Spinal cord (tissue), 10 donors: Measurements from ENCODE around the gene ADAM11. TPM values are rescaled to one million over a fixed set of nuclear protein-coding genes. Genes with fewer than 3 reads are reported as not detected.

Experiments
- DNase-seq, 6 donors: peaks; one replicate each; pipeline versions ENCODE4 v3.0.0 to v3.0.0-alpha.2; 2013 to 2015; ENCODE audit warnings: low spot score in 6 of 6, low read depth in 4 of 6
- H3K27ac ChIP-seq: one replicate; pipeline ENCODE4 v1.5.1; 2013; ENCODE audit warnings: low read depth, low read length, control low read depth
- H3K27me3 ChIP-seq: one replicate; pipeline ENCODE4 v1.6.1; 2013; ENCODE audit warnings: low read length; ENCODE audit not compliant: control insufficient read depth, insufficient read depth
- H3K36me3 ChIP-seq: one replicate; pipeline ENCODE4 v1.6.1; 2013; ENCODE audit warnings: low read length; ENCODE audit not compliant: control insufficient read depth, insufficient read depth
- H3K4me1 ChIP-seq: one replicate; pipeline ENCODE4 v1.6.1; 2013; ENCODE audit warnings: low read length; ENCODE audit not compliant: control insufficient read depth, insufficient read depth
- H3K4me3 ChIP-seq: one replicate; pipeline ENCODE4 v1.5.1; 2013; ENCODE audit warnings: low read depth, low read length, control low read depth
- H3K9me3 ChIP-seq: one replicate; pipeline ENCODE4 v1.6.1; 2013; ENCODE audit warnings: low read length; ENCODE audit not compliant: control insufficient read depth, insufficient read depth
- WGBS: methylation state at CpG from one replicate; pipeline ENCODE4 v1.1.5; 2013; ENCODE audit warnings: missing lambda C conversion rate; ENCODE audit not compliant: insufficient coverage; 5-methylcytosine and 5-hydroxymethylcytosine counted together
- polyA plus RNA-seq, 2 donors: library from polyadenylated mRNA; unstranded; fragments of 120-200 nt; gene quantifications; one replicate each; pipeline ENCODE4 v1.2.1, GENCODE V29; 2013; ENCODE audit not compliant: insufficient read length in 2 of 2
- small RNA-seq: library from RNA; depleted of rRNA; stranded (forward); fragments of <200 nt; gene quantifications from one replicate; pipeline ENCODE3, GENCODE V24; 2014; ENCODE audit warnings: low replicate concordance
- total RNA-seq, 2 donors: library from RNA; depleted of rRNA in 1 of 2; stranded (reverse); fragments of 120-200 nt in 1 of 2; fragments of >200 nt in 1 of 2; gene quantifications; one replicate each; pipeline versions ENCODE4 v1.2.3 to v1.2.4, GENCODE V29; 2013 to 2014
- donor health status: healthy.

ADAM11 gene
- total and polyA plus RNA-seq, 4 donors, result 9.1 to 26.7 (median 18.5) TPM

GRCh38 chr17:44827863-44828262, 69.1 kb downstream of the ADAM11 start:
- no peak overlapping the region for H3K27ac ChIP-seq
- peak overlapping the region; percentile 73 for H3K4me3 ChIP-seq
- no CpG with 5 or more reads among the region's 1 CpG for WGBS
- peaks cover 9% of the 10 kb centered on the region for H3K4me1 ChIP-seq
- no peaks in the 10 kb centered on the region for H3K36me3 ChIP-seq
- H3K27me3 ChIP-seq, result peaks cover 8% of the 10 kb centered on the region
- no peaks in the 10 kb centered on the region for H3K9me3 ChIP-seq
- DNase-seq, result no peak

DNA sequence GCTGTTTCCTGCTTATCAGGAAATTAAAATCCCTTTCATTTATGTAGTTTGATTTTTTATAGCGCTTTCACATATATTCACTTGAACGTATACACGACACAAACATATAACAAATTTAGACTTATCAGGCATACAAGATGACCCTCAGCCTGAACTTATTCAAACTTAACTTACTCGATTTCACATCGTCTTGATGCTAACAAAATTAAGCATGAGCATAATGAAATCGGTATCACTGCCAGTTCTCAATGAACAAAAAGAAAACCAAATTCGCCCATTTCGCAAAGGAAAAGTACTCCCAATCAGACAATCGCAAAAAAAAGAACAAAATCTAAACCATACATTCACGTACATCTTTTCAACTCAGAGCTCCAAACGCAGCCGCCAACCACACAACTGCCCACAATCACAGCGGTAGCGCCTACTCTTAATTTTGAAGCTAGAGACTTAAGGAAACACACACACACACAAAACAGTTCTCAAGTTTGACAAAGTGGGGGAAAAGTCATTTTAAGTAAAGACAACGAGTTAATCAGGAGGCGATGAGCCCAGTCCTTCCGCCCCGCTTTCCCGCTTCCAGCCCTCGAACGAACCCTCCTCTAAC, 70.2 kb downstream of the ADAM11 start:
- peak in 2 of 6 donors; percentile 12 to 31 for DNase-seq
- Histone ChIP-seq H3K9me3 (no peaks in the 10 kb centered on the region), H3K27me3 (peaks cover 8% of the 10 kb centered on the region), H3K4me3 (peak overlapping the region; percentile 73), H3K36me3 (no peaks in the 10 kb centered on the region), H3K4me1 (peaks cover 9% of the 10 kb centered on the region), H3K27ac (peak overlapping the region; percentile 69)
- WGBS, result 0% methylated on average over 20 of the region's 21 CpGs

DNA sequence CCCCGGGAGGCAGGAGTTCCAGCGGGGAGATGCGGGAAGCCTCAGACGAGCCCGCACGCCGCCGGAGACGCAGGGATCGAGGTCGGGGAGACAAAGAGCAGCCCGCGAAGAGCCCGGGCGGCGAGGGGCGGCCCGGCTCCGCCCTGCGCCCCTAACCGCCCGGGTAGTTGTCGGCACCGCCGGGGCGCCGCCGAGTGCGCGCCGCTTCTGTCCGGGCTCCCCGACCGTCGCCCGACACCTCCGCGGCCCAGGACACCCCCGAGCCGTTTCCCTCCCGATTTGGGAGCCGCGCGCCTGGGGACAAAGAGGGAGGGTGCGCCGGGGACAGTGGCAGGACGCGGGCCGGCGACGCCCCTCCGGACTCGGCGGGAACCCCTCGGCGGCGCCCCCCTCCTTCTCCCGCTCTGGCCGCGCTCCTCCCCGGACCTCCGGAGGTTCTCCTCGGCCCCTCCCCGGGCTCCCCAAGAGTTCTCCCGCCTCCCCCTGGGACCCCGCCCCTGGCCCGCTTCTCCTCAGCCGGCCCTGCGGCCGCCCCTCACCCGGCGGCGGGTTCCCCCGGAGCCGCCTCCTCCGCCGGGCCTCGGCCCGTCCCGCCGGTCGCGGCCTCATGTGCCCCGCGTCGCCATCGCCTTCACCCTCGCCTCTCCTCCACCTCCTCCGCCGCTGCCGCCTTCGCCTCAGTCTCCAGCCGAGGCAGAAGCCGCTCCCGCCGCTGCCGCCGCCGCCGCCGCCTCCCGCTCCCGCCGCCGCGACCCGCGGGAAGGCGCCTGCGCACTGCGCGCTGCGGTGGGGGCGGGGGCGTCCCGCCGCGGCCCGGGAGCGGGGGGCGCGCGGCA, 71.0 kb downstream of the ADAM11 start, which contains the start of gene GJC1:
Gene GJC1, minus strand, starts transcription at position 765 of the 836 bp plus-strand sequence. CDS start 24,470 bp downstream, outside the sequence.
- under 1% methylated on average over 122 of the region's 123 CpGs for WGBS
- peak within 1 kb of the TSS; percentile 69 for H3K27ac ChIP-seq
- H3K27me3 ChIP-seq, result peaks cover 8% of the 10 kb centered on the region
- H3K9me3 ChIP-seq, result no peaks in the 10 kb centered on the region
- peaks cover 9% of the 10 kb centered on the region for H3K4me1 ChIP-seq
- peak in 3 of 6 donors; percentile 23 to 84 (median 72) for DNase-seq
- H3K4me3 ChIP-seq, result peak within 1 kb of the TSS; percentile 73
- H3K36me3 ChIP-seq, result no peaks in the 10 kb centered on the region

GRCh38 chr17:44830359-44831288, 71.8 kb downstream of the ADAM11 start:
- Histone ChIP-seq H3K4me3 (peak overlapping the region; percentile 52), H3K9me3 (no peaks in the 10 kb centered on the region), H3K36me3 (no peaks in the 10 kb centered on the region), H3K4me1 (peaks cover 9% of the 10 kb centered on the region), H3K27me3 (peaks cover 8% of the 10 kb centered on the region), H3K27ac (peak overlapping the region; percentile 50)
- DNase-seq, result peak in 2 of 6 donors; percentile 9 to 46
- WGBS, result under 1% methylated on average over 55 of the region's 58 CpGs

DNA sequence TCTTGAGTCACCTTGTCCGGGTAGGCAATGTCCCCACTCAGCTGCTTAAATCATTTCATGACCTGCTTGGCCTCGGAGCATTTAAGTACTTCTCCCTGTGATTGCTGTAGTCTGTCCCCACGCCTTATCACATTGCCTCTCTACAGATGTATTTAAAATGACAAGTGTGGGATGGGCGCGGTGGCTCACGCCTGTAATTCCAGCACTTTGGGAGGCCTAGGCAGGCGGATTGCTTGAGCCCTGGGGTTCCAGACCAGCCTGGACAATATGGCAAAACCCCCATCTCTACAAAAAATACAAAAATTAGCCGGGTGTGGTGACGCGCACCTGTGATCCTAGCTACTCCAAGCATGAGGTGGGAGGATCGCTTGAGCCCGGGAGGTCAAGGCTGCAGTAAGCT, 72.6 kb downstream of the ADAM11 start:
- H3K4me3 ChIP-seq, result no peak overlapping the region
- H3K9me3 ChIP-seq, result no peaks in the 10 kb centered on the region
- H3K36me3 ChIP-seq, result no peaks in the 10 kb centered on the region
- DNase-seq, result no peak
- no peak overlapping the region for H3K27ac ChIP-seq
- peaks cover 8% of the 10 kb centered on the region for H3K27me3 ChIP-seq
- WGBS, result 88% methylated on average over 6 of the region's 12 CpGs
- peaks cover 9% of the 10 kb centered on the region for H3K4me1 ChIP-seq

Small RNA genes within 50 kb of the gene (small RNA-seq; reads per million reads assigned to genes)
- gene RN7SL819P, result not detected

Other genes starting within 250 kb of the ADAM11 start
- 10 to 100 TPM in 1 of 2 donors, 1 to 10 TPM in 1; 7.4 to 18.3 TPM for gene FZD2, start 201.5 kb upstream of the ADAM11 start, total RNA-seq
- 10 to 100 TPM; 10.4 to 15.5 TPM for gene FZD2, start 201.5 kb upstream of the ADAM11 start, polyA plus RNA-seq
- under 1 TPM; 0.22 to 0.50 TPM for gene MEIOC, start 102.5 kb upstream of the ADAM11 start, total RNA-seq
- 1 to 10 TPM; 1.9 to 2.1 TPM for gene MEIOC, start 102.5 kb upstream of the ADAM11 start, polyA plus RNA-seq
- 10 to 100 TPM; 36.4 to 38.1 TPM for gene CCDC43, start 69.2 kb upstream of the ADAM11 start, total RNA-seq
- gene CCDC43, start 69.2 kb upstream of the ADAM11 start, polyA plus RNA-seq, result 10 to 100 TPM; 27.0 to 32.1 TPM
- gene DBF4B, start 50.3 kb upstream of the ADAM11 start, total RNA-seq, result 1 to 10 TPM; 5.4 to 9.4 TPM
- gene DBF4B, start 50.3 kb upstream of the ADAM11 start, polyA plus RNA-seq, result 10 to 100 TPM; 15.5 to 25.6 TPM
- gene GJC1, start 71.3 kb downstream of the ADAM11 start, total RNA-seq, result 10 to 100 TPM; 17.9 to 24.3 TPM
- gene GJC1, start 71.3 kb downstream of the ADAM11 start, polyA plus RNA-seq, result 10 to 100 TPM; 19.2 to 20.7 TPM
- 10 to 100 TPM in 1 of 2 donors, 1 to 10 TPM in 1; 5.4 to 18.5 TPM for gene HIGD1B, start 88.9 kb downstream of the ADAM11 start, total RNA-seq
- gene HIGD1B, start 88.9 kb downstream of the ADAM11 start, polyA plus RNA-seq, result 10 to 100 TPM in 1 of 2 donors, 1 to 10 TPM in 1; 9.4 to 11.4 TPM
- gene EFTUD2, start 140.5 kb downstream of the ADAM11 start, total RNA-seq, result 10 to 100 TPM; 68.0 to 69.4 TPM
- 10 to 100 TPM; 79.2 to 85.0 TPM for gene EFTUD2, start 140.5 kb downstream of the ADAM11 start, polyA plus RNA-seq
- gene GFAP, start 156.5 kb downstream of the ADAM11 start, total RNA-seq, result 1,000 to 10,000 TPM; 2,660 to 3,271 TPM
- 1,000 to 10,000 TPM; 2,649 to 3,418 TPM for gene GFAP, start 156.5 kb downstream of the ADAM11 start, polyA plus RNA-seq
- gene KIF18B, start 188.8 kb downstream of the ADAM11 start, total RNA-seq, result 1 to 10 TPM; 1.6 to 2.0 TPM
- 10 to 100 TPM in 1 of 2 donors, 1 to 10 TPM in 1; 7.0 to 11.7 TPM for gene KIF18B, start 188.8 kb downstream of the ADAM11 start, polyA plus RNA-seq
- 10 to 100 TPM in 1 of 2 donors, 1 to 10 TPM in 1; 6.7 to 20.4 TPM for gene C1QL1, start 209.3 kb downstream of the ADAM11 start, total RNA-seq
- gene C1QL1, start 209.3 kb downstream of the ADAM11 start, polyA plus RNA-seq, result 10 to 100 TPM; 79.5 to 81.8 TPM